Spleen (tissue), 7 donors: ENCODE measurements around the gene JAK2.

Experiments
- CTCF ChIP-seq, 11 experiments: fragments of 200-600 bp in 7 of 11; fragments of 450-650 bp in 4 of 11; sonication (generic) in 4 of 11; IDR thresholded peaks in 8 of 11; conservative IDR thresholded peaks in 3 of 11; 1 replicate in 7 of 11; 2 replicates in 4 of 11; pipeline versions ENCODE4 v1.4.0 to v1.8.0; 2016 to 2021; ENCODE audit warnings: antibody characterized with exemption in 11 of 11, inconsistent platforms in 4 of 11, mild to moderate bottlenecking in 1 of 11
- POLR2A ChIP-seq, 3 donors: fragments of 450-650 bp; IDR thresholded peaks; one replicate each; pipeline ENCODE4 v1.5.1; 2017; ENCODE audit warnings: antibody characterized with exemption in 3 of 3, mild to moderate bottlenecking in 1 of 3
- donor health status: DM: no; HTN: no; CAD: no; lungs with moderate emphysema.
- donor health status: DM: no; HTN: no; CAD: no.
- donor health status: DM: no; HTN: no; CAD: no.

GRCh38 chr9:5004481-5004880 is 19.4 kb downstream of the JAK2 start:
- TF ChIP-seq POLR2A (IDR thresholded peaks at IDR 0.05) (no peak), CTCF (IDR thresholded peaks at IDR 0.05 in 8 of 11, conservative IDR thresholded peaks at IDR 0.05 in 3 of 11) (no peak)
